CD4-positive, alpha-beta T cell (primary cell): ENCODE data around the gene GLUD2. TPM values are rescaled to one million over a fixed set of nuclear protein-coding genes. Genes with fewer than 3 reads are reported as not detected.

Experiments
- ATAC-seq: fragments of 200-7000 bp; cut with Tn5 transposase; one replicate; pipeline ENCODE4 v1.10.0; 2022; ENCODE audit warnings: mild to moderate bottlenecking; ENCODE audit not compliant: poor library complexity
- CTCF ChIA-PET: fragments of 350-600 bp; sonication (Branson Sonifier 250); formaldehyde crosslinking; loops from one replicate; lab custom pipeline; 2021; ENCODE audit warnings: antibody characterized with exemption, inconsistent platforms; lab: Charles Lee
- POLR2A ChIA-PET: fragments of 350-600 bp; sonication (Branson Sonifier 250); formaldehyde crosslinking; loops from one replicate; lab custom pipeline; 2021; ENCODE audit warnings: antibody characterized with exemption, inconsistent platforms; lab: Charles Lee
- DNase-seq, 14 experiments: peaks; one replicate each; pipeline ENCODE4 v3.0.0-alpha.2; 2013 to 2020; ENCODE audit warnings: mixed read lengths in 2 of 14
- H3K27ac ChIP-seq, 2 donors: one replicate each; pipeline versions ENCODE4 v1.5.1 to v1.7.0; 2013; ENCODE audit warnings: low read length in 2 of 2, low read depth in 1 of 2, mild to moderate bottlenecking in 1 of 2
- H3K27me3 ChIP-seq, 2 experiments: 1 replicate in 1 of 2; 2 replicates in 1 of 2; pipeline versions ENCODE4 v1.6.1 to v1.7.0; 2013; ENCODE audit warnings: low read length in 2 of 2, control low read depth in 1 of 2, mild to moderate bottlenecking in 1 of 2, moderate library complexity in 1 of 2; ENCODE audit not compliant: insufficient read depth in 2 of 2, control insufficient read depth in 1 of 2
- H3K36me3 ChIP-seq: one replicate; pipeline ENCODE4 v1.6.1; 2013; ENCODE audit warnings: low read length, control low read depth; ENCODE audit not compliant: insufficient read depth
- H3K4me1 ChIP-seq: one replicate; pipeline ENCODE4 v1.6.1; 2013; ENCODE audit warnings: low read length, control low read depth; ENCODE audit not compliant: insufficient read depth
- H3K4me3 ChIP-seq: one replicate; pipeline ENCODE4 v1.5.1; 2013; ENCODE audit warnings: mild to moderate bottlenecking, low read length, moderate library complexity
- H3K9me3 ChIP-seq, 2 experiments: 1 replicate in 1 of 2; 2 replicates in 1 of 2; pipeline versions ENCODE4 v1.6.1 to v1.7.0; 2013; ENCODE audit warnings: low read length in 2 of 2, mild to moderate bottlenecking in 2 of 2, control low read depth in 1 of 2, moderate library complexity in 1 of 2; ENCODE audit not compliant: control insufficient read depth in 1 of 2, insufficient read depth in 1 of 2
- H3K27ac Mint-ChIP-seq: one replicate; pipeline ENCODE4 v1.8.0; 2020; ENCODE audit warnings: mixed read lengths
- H3K27me3 Mint-ChIP-seq: one replicate; pipeline ENCODE4 v1.8.0; 2021; ENCODE audit warnings: mixed read lengths
- H3K36me3 Mint-ChIP-seq: one replicate; pipeline ENCODE4 v1.8.0; 2021; ENCODE audit warnings: low read depth, mixed read lengths
- H3K4me1 Mint-ChIP-seq: one replicate; pipeline ENCODE4 v1.8.0; 2021; ENCODE audit warnings: low read depth, mixed read lengths
- H3K4me3 Mint-ChIP-seq: one replicate; pipeline ENCODE4 v1.8.0; 2020; ENCODE audit warnings: mild to moderate bottlenecking, mixed read lengths
- H3K9me3 Mint-ChIP-seq: one replicate; pipeline ENCODE4 v1.8.0; 2020; ENCODE audit warnings: mixed read lengths
- CTCF ChIP-seq: fragments of 200-600 bp; IDR thresholded peaks from one replicate; pipeline ENCODE4 v1.8.0; 2022; ENCODE audit warnings: antibody characterized with exemption, mild to moderate bottlenecking
- intact Hi-C, 2 experiments: fragments of 100-400 bp; cut with DNase I in 1 of 2; cut with micrococcal nuclease in 1 of 2; formaldehyde crosslinking; loops; one replicate each; pipeline versions ENCODE4 v1.15.1 to v1.9.0; 2023 to 2025; cut with DNase I, micrococcal nuclease
- total RNA-seq, 174 experiments: library from RNA in 2 of 174; stranded (reverse) in 2 of 174; gene quantifications; one replicate each; pipeline ENCODE4 v1.2.3 and lab custom pipeline; 2021 to 2026

The GLUD2 gene
- total RNA-seq, 2 experiments from 2014 or later, result 0.31 TPM; not detected in 1

DNA sequence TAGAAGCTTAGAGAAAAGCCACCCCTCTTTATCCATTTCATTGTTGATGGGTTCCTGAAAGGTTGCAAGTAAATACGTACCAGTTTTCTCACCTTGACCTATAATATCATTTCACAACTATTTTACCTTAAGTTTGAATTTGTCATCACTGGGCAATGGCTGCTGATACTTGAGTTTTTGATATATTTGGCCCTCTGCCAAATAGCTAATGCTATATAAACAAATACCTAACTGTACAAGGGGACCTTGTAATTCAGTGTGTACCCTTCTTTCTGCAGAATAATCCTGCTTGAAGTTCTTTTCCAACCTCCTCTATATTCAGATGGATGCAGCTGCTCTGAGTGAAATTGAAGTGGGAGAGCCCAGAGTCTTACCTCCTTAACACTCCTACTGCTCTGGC lies 19.0 kb upstream of the GLUD2 start:
- intact Hi-C loops, result no loop called here
- Histone ChIP-seq H3K27me3 (no peaks in the 10 kb centered on the region), H3K4me1 (no peaks in the 10 kb centered on the region), H3K36me3 (no peaks in the 10 kb centered on the region), H3K4me3 (no peak overlapping the region), H3K27ac (no peak overlapping the region), H3K9me3 (no peaks in the 10 kb centered on the region)
- Mint-ChIP-seq H3K9me3 (no peaks in the 10 kb centered on the region), H3K36me3 (no peaks in the 10 kb centered on the region), H3K27me3 (no peaks in the 10 kb centered on the region), H3K4me3 (no peak overlapping the region), H3K4me1 (no peaks in the 10 kb centered on the region), H3K27ac (no peak overlapping the region)
- no peak for TF ChIP-seq CTCF
- CTCF ChIA-PET, result no interaction called here
- POLR2A ChIA-PET, result no interaction called here
- DNase-seq, result no peak
- ATAC-seq, result no peak

GRCh38 chrX:121030083-121030482 lies 17.3 kb upstream of the GLUD2 start:
- ATAC-seq, result no peak
- Mint-ChIP-seq H3K27me3 (no peaks in the 10 kb centered on the region), H3K27ac (no peak overlapping the region), H3K36me3 (no peaks in the 10 kb centered on the region), H3K4me1 (no peaks in the 10 kb centered on the region), H3K4me3 (no peak overlapping the region), H3K9me3 (no peaks in the 10 kb centered on the region)
- no peaks in the 10 kb centered on the region for H3K9me3 ChIP-seq
- intact Hi-C loops, result no loop called here
- ChIA-PET CTCF (no interaction called here), POLR2A (no interaction called here)
- no peak overlapping the region for H3K27ac ChIP-seq
- H3K36me3 ChIP-seq, result no peaks in the 10 kb centered on the region
- no peaks in the 10 kb centered on the region for H3K27me3 ChIP-seq
- no peaks in the 10 kb centered on the region for H3K4me1 ChIP-seq
- DNase-seq, result no peak
- H3K4me3 ChIP-seq, result no peak overlapping the region
- no peak for TF ChIP-seq CTCF

DNA sequence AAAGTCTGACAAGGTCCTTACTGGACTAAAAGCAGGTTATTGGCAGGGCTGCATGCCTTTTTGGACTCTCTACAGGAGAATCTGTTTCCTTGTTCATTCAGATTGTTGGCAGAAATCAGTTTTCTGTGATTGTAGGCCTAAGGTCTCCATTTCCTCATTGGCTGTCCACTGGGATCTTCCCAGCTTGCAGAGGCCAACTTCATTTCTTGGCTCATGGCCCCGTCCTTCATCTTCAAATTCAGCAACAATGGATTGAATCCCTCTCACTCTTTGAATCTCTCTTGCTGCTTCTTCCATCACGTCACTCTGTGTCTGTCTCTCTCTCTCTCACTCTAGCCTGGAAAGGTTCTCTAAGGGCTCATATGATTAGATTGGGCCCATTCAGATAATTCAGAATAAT lies 14.9 kb upstream of the GLUD2 start:
- H3K27ac Mint-ChIP-seq, result no peak overlapping the region
- no peaks in the 10 kb centered on the region for H3K9me3 Mint-ChIP-seq
- Histone ChIP-seq H3K27me3 (no peaks in the 10 kb centered on the region), H3K27ac (no peak overlapping the region), H3K4me1 (no peaks in the 10 kb centered on the region), H3K4me3 (no peak overlapping the region), H3K36me3 (no peaks in the 10 kb centered on the region), H3K9me3 (no peaks in the 10 kb centered on the region)
- H3K4me1 Mint-ChIP-seq, result no peaks in the 10 kb centered on the region
- H3K36me3 Mint-ChIP-seq, result no peaks in the 10 kb centered on the region
- intact Hi-C loops, result no loop called here
- DNase-seq, result no peak
- POLR2A ChIA-PET, result no interaction called here
- no peak overlapping the region for H3K4me3 Mint-ChIP-seq
- TF ChIP-seq CTCF, result no peak
- CTCF ChIA-PET, result no interaction called here
- no peak for ATAC-seq
- H3K27me3 Mint-ChIP-seq, result no peaks in the 10 kb centered on the region
